GM12878 (cell line): ENCODE results near the gene LRP4. TPM values are rescaled to one million over a fixed set of nuclear protein-coding genes. Genes with fewer than 3 reads are reported as not detected.

Experiments used
- ATAC-seq: fragments of 200-7000 bp; cut with Tn5 transposase; 3 replicates; pipeline ENCODE4 v1.9.1; 2020; ENCODE audit warnings: mild to moderate bottlenecking, moderate library complexity
- BruUV-seq: library from RNA; stranded (reverse); fragments of 400-500 nt; replicated peaks from 2 replicates; lab custom pipeline; 2021; lab: Mats Ljungman, UMichigan
- CTCF ChIA-PET: fragments of 300-600 bp; sonication (Branson Sonifier 250); formaldehyde crosslinking; extraction: SDS; loops from one replicate; lab custom pipeline; 2021; ENCODE audit warnings: inconsistent platforms; lab: Yijun Ruan, JAX
- POLR2A ChIA-PET: fragments of 350-600 bp; formaldehyde crosslinking; extraction: SDS; loops from one replicate; lab custom pipeline; 2021; ENCODE audit warnings: inconsistent platforms; lab: Charles Lee
- RAD21 ChIA-PET: fragments of 300-600 bp; sonication (Branson Sonifier 250); formaldehyde crosslinking; loops from one replicate; lab custom pipeline; 2023; ENCODE audit warnings: antibody characterized with exemption; ENCODE audit not compliant: unreplicated experiment; lab: Charles Lee
- SMC1A ChIA-PET: fragments of 300-600 bp; sonication (Branson Sonifier 250); formaldehyde crosslinking; loops from one replicate; lab custom pipeline; 2023; ENCODE audit not compliant: unreplicated experiment, uncharacterized antibody; lab: Charles Lee
- DNase-seq: peaks from one replicate; pipeline ENCODE4 v3.0.0-alpha.2; 2011; ENCODE audit warnings: low read depth, low spot score
- FAIRE-seq: peaks from 3 replicates; lab custom pipeline; 2011; peaks lifted over from hg19 to GRCh38; lab: Jason Lieb, UNC
- H2AFZ ChIP-seq: 2 replicates; pipeline ENCODE4 v1.6.0; 2011; ENCODE audit warnings: low read depth, low read length, control low read depth; ENCODE audit not compliant: control insufficient read depth
- H3K27ac ChIP-seq: 2 replicates; pipeline ENCODE4 v1.5.1; 2011; ENCODE audit warnings: control low read depth; ENCODE audit not compliant: control insufficient read depth, insufficient read depth
- H3K27me3 ChIP-seq, 2 experiments: replicated peaks in 1 of 2; 2 replicates each; pipeline versions ENCODE4 v1.6.0 to v1.6.1; 2011; ENCODE audit warnings: low read length in 1 of 2; ENCODE audit not compliant: control insufficient read depth in 2 of 2, insufficient read depth in 2 of 2
- H3K36me3 ChIP-seq, 2 experiments: 2 replicates each; pipeline ENCODE4 v1.5.1; 2011; ENCODE audit warnings: low read length in 1 of 2; ENCODE audit not compliant: control insufficient read depth in 2 of 2, insufficient read depth in 2 of 2
- H3K4me1 ChIP-seq: 2 replicates; pipeline ENCODE4 v1.6.1; 2011; ENCODE audit warnings: mild to moderate bottlenecking, low read length, moderate library complexity, mixed read lengths; ENCODE audit not compliant: control insufficient read depth, insufficient read depth
- H3K4me2 ChIP-seq: 2 replicates; pipeline ENCODE4 v1.6.0; 2011; ENCODE audit warnings: control low read depth; ENCODE audit not compliant: control insufficient read depth, insufficient read depth
- H3K4me3 ChIP-seq: fragments of 200-600 bp; sonication (generic); 2 replicates; pipeline ENCODE4 v1.5.1; 2016
- H3K79me2 ChIP-seq: 2 replicates; pipeline ENCODE4 v1.6.0; 2011; ENCODE audit warnings: low read length; ENCODE audit not compliant: control insufficient read depth, insufficient read depth
- H3K9ac ChIP-seq: 2 replicates; pipeline ENCODE4 v1.8.0; 2011; ENCODE audit warnings: low read length, control low read depth, mixed read lengths; ENCODE audit not compliant: control insufficient read depth, insufficient read depth
- H3K9me3 ChIP-seq: replicated peaks from 3 replicates; pipeline ENCODE4 v1.5.1; 2011; ENCODE audit warnings: mild to moderate bottlenecking, low read length; ENCODE audit not compliant: control insufficient read depth, insufficient read depth
- H4K20me1 ChIP-seq: 2 replicates; pipeline ENCODE4 v1.6.0; 2011; ENCODE audit not compliant: control insufficient read depth, insufficient read depth
- CBFB ChIP-seq: IDR thresholded peaks from 2 replicates; pipeline ENCODE4 v1.6.1; 2016; ENCODE audit warnings: antibody characterized with exemption, low read depth
- IKZF1 ChIP-seq: fragments of 450-650 bp; conservative IDR thresholded peaks from 2 replicates; pipeline ENCODE4 v1.6.1; 2017; ENCODE audit warnings: antibody characterized with exemption, mild to moderate bottlenecking
- LARP7 ChIP-seq: fragments of 450-650 bp; IDR thresholded peaks from 2 replicates; pipeline ENCODE4 v1.6.1; 2017; ENCODE audit warnings: mild to moderate bottlenecking
- MEF2A ChIP-seq: IDR thresholded peaks from 2 replicates; pipeline ENCODE4 v1.6.1; 2011; ENCODE audit warnings: low read depth, mild to moderate bottlenecking, low read length, moderate library complexity; ENCODE audit not compliant: insufficient read depth
- MYB ChIP-seq: fragments of 150-350 bp; IDR thresholded peaks from 2 replicates; pipeline ENCODE4 v1.6.1; 2014; ENCODE audit warnings: mild to moderate bottlenecking, low read depth, low read length, borderline replicate concordance
- NR2C2 ChIP-seq: IDR thresholded peaks from 2 replicates; pipeline ENCODE4 v1.6.1; 2011; ENCODE audit warnings: borderline replicate concordance, low read depth; ENCODE audit not compliant: control insufficient read depth, insufficient read length
- PAX5 ChIP-seq: IDR thresholded peaks from 2 replicates; pipeline ENCODE4 v1.6.1; 2011; ENCODE audit warnings: low read depth, low read length, borderline replicate concordance
- POU2F2 ChIP-seq: IDR thresholded peaks from 3 replicates; pipeline ENCODE4 v1.6.1; 2011; ENCODE audit warnings: low read depth, mild to moderate bottlenecking, low read length, borderline replicate concordance
- SMAD1 ChIP-seq: fragments of 450-650 bp; IDR thresholded peaks from 2 replicates; pipeline ENCODE4 v1.6.1; 2018; ENCODE audit warnings: mild to moderate bottlenecking, low read depth; ENCODE audit not compliant: partially characterized antibody
- SUPT20H ChIP-seq: IDR thresholded peaks from 2 replicates; pipeline ENCODE4 v1.6.1; 2011; ENCODE audit warnings: low read depth, mild to moderate bottlenecking, low read length, moderate library complexity, borderline replicate concordance; ENCODE audit not compliant: control insufficient read depth
- WGBS: methylation state at CpG from one replicate; pipeline ENCODE4 v1.1.6; 2016; ENCODE audit warnings: low lambda C conversion rate; ENCODE audit not compliant: insufficient replicate concordance, insufficient coverage; ENCODE audit errors: missing lambda C conversion rate; 5-methylcytosine and 5-hydroxymethylcytosine counted together
- in situ Hi-C: fragments of 300-500 bp; cut with MboI; formaldehyde crosslinking; loops from 9 replicates; pipeline ENCODE4 v1.14.3; 2018; ENCODE audit warnings: mixed read lengths
- intact Hi-C: fragments of 100-400 bp; cut with micrococcal nuclease; formaldehyde crosslinking; loops from one replicate; pipeline ENCODE4 v1.14.2; 2022; ENCODE audit not compliant: unreplicated experiment
- polyA plus RNA-seq, 11 experiments: library from polyadenylated mRNA; depleted of rRNA in 4 of 11; unstranded in 6 of 11; stranded (reverse) in 5 of 11; fragments of >200 nt; fragmentation: Nextera tagmentation in 4 of 11; fragmentation: Illumina TruSeq in 1 of 11; extraction: Ambion mirVana in 4 of 11; extraction: Trizol in 1 of 11; gene quantifications; 1 replicate in 1 of 11; 2 replicates in 10 of 11; pipeline versions ENCODE4 v1.2.1 to v1.2.3, GENCODE V29; 2011 to 2016; ENCODE audit warnings: inconsistent platforms in 2 of 11, missing spikeins in 2 of 11, low read depth in 1 of 11
- total RNA-seq, 4 experiments: library from RNA; depleted of rRNA in 3 of 4; stranded (reverse); fragments of >200 nt in 3 of 4; fragmentation: Illumina TruSeq in 1 of 4; extraction: Trizol in 1 of 4; gene quantifications; 2 replicates each; pipeline versions ENCODE4 v1.2.1 to v1.2.3, GENCODE V29; 2013 to 2021
- TF ChIP-seq, protein P1 (sequence below): IDR thresholded peaks from 2 replicates; pipeline ENCODE4 v1.6.1; 2012; ENCODE audit warnings: low read depth, low read length, improper control_type of control experiment
- TF ChIP-seq, protein P2 (sequence below), 3 experiments: IDR thresholded peaks in 2 of 3; conservative IDR thresholded peaks in 1 of 3; 2 replicates each; pipeline ENCODE4 v1.5.1; 2011; ENCODE audit warnings: low read depth in 3 of 3, low read length in 3 of 3, mild to moderate bottlenecking in 3 of 3, control low read depth in 2 of 3, moderate library complexity in 2 of 3, inconsistent platforms in 1 of 3, mixed read lengths in 1 of 3; ENCODE audit not compliant: control insufficient read depth in 2 of 3, insufficient read depth in 1 of 3; ENCODE audit errors: extremely low read depth in 1 of 3
- TF ChIP-seq, protein P3 (sequence below): IDR thresholded peaks from 2 replicates; pipeline ENCODE4 v1.6.1; 2012; ENCODE audit warnings: low read depth, low read length, improper control_type of control experiment

LRP4 gene
- total and polyA plus RNA-seq, 10 of the 15 experiments (the other 5 are each of a cell fraction or from before 2014, with no cell fraction given), result under 0.01 to 0.06 (median 0.03) TPM; not detected in 6

DNA sequence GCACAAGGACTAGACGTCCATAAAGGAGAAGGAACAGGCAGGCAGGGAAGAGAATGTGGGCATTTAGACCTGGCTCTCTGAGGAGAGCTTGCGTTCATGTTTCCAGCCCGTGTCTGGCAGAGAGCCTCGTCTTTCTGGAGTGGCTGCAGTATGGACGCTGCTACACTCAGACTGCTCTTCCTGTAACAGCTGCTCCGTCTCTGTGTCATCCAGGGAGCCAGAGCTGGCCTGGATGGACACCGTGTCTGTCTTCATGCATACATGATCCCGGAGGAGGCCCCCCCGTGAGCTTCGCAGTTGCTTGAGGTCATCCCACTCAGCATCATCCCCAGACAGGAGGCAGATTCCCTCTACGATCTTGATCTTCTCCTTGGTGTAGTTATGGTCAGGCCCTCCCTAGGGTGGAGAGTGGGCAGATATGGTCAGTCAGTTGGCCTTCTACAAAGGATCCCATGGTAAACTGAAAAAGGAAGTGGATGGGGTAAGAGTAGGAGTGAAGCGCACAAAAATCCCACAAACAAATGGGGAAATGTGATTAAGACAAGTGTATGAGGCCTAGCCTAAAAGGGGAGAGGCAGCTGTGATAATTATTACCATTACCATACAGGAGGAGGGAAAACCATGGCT lies 59.3 kb downstream of the LRP4 start:
- no peak overlapping the region for H2AFZ ChIP-seq
- TF ChIP-seq MYB (no peak), LARP7 (no peak), SUPT20H (no peak), MEF2A (no peak), IKZF1 (no peak), NR2C2 (no peak), SMAD1 (no peak), POU2F2 (no peak), CBFB (no peak), PAX5 (no peak)
- TF ChIP-seq, protein P1, sequence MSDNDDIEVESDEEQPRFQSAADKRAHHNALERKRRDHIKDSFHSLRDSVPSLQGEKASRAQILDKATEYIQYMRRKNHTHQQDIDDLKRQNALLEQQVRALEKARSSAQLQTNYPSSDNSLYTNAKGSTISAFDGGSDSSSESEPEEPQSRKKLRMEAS, result no peak
- TF ChIP-seq, protein P2, sequence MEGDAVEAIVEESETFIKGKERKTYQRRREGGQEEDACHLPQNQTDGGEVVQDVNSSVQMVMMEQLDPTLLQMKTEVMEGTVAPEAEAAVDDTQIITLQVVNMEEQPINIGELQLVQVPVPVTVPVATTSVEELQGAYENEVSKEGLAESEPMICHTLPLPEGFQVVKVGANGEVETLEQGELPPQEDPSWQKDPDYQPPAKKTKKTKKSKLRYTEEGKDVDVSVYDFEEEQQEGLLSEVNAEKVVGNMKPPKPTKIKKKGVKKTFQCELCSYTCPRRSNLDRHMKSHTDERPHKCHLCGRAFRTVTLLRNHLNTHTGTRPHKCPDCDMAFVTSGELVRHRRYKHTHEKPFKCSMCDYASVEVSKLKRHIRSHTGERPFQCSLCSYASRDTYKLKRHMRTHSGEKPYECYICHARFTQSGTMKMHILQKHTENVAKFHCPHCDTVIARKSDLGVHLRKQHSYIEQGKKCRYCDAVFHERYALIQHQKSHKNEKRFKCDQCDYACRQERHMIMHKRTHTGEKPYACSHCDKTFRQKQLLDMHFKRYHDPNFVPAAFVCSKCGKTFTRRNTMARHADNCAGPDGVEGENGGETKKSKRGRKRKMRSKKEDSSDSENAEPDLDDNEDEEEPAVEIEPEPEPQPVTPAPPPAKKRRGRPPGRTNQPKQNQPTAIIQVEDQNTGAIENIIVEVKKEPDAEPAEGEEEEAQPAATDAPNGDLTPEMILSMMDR (IDR thresholded peaks at IDR 0.05 in 2 of 3, conservative IDR thresholded peaks at IDR 0.05 in 1 of 3; ENCODE audit: control insufficient read depth in 2 of 3, extremely low read depth in 1 of 3, insufficient read depth in 1 of 3, low read depth in 3 of 3, low read length in 3 of 3), result no peak
- TF ChIP-seq, protein P3, sequence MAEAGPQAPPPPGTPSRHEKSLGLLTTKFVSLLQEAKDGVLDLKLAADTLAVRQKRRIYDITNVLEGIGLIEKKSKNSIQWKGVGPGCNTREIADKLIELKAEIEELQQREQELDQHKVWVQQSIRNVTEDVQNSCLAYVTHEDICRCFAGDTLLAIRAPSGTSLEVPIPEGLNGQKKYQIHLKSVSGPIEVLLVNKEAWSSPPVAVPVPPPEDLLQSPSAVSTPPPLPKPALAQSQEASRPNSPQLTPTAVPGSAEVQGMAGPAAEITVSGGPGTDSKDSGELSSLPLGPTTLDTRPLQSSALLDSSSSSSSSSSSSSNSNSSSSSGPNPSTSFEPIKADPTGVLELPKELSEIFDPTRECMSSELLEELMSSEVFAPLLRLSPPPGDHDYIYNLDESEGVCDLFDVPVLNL, result no peak
- no peaks in the 10 kb centered on the region; a peak in 1 of 4 replicates for H3K27me3 ChIP-seq
- ChIA-PET POLR2A (no interaction called here), CTCF (no interaction called here), SMC1A (interaction anchor here (0.6 to 1.2 kb wide), 3 partner anchors 19 to 530 kb away, joined by 3 to 4 read pairs (median 3); no protein-coding TSS in a partner anchor), RAD21 (interaction anchor here (0.6 kb wide), 1 partner anchor 355 kb away, joined by 5 read pairs; no protein-coding TSS in a partner anchor)
- in situ Hi-C loops (no loop called here), intact Hi-C loops (no loop called here)
- H3K4me3 ChIP-seq, result no peak overlapping the region
- no peak; the same call in 2 of the 3 replicates for ATAC-seq
- no TSS peak for BruUV-seq
- H3K27ac ChIP-seq, result no peak overlapping the region
- no peak for FAIRE-seq
- H3K4me2 ChIP-seq, result no peak overlapping the region
- WGBS, result 80% methylated on average over 12 of the region's 12 CpGs
- no peaks in the 10 kb centered on the region for H3K4me1 ChIP-seq
- no peak for DNase-seq
- H3K79me2 ChIP-seq, result no peaks in the 10 kb centered on the region
- no peaks in the 10 kb centered on the region; the same call in 2 of the 3 replicates for H3K9me3 ChIP-seq
- no peaks in the 10 kb centered on the region for H3K36me3 ChIP-seq
- H4K20me1 ChIP-seq, result no peaks in the 10 kb centered on the region; the same call in 1 of the 2 replicates
- no peak overlapping the region for H3K9ac ChIP-seq
